Measurements from ENCODE around the gene PLSCR4.
"Not testable (repeated sequence)": the region's sequence is repeated elsewhere in the genome, so short reads cannot be mapped to it uniquely, and the experiment has no call there.

PLSCR4 gene, protein sequence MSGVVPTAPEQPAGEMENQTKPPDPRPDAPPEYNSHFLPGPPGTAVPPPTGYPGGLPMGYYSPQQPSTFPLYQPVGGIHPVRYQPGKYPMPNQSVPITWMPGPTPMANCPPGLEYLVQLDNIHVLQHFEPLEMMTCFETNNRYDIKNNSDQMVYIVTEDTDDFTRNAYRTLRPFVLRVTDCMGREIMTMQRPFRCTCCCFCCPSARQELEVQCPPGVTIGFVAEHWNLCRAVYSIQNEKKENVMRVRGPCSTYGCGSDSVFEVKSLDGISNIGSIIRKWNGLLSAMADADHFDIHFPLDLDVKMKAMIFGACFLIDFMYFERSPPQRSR

DNA sequence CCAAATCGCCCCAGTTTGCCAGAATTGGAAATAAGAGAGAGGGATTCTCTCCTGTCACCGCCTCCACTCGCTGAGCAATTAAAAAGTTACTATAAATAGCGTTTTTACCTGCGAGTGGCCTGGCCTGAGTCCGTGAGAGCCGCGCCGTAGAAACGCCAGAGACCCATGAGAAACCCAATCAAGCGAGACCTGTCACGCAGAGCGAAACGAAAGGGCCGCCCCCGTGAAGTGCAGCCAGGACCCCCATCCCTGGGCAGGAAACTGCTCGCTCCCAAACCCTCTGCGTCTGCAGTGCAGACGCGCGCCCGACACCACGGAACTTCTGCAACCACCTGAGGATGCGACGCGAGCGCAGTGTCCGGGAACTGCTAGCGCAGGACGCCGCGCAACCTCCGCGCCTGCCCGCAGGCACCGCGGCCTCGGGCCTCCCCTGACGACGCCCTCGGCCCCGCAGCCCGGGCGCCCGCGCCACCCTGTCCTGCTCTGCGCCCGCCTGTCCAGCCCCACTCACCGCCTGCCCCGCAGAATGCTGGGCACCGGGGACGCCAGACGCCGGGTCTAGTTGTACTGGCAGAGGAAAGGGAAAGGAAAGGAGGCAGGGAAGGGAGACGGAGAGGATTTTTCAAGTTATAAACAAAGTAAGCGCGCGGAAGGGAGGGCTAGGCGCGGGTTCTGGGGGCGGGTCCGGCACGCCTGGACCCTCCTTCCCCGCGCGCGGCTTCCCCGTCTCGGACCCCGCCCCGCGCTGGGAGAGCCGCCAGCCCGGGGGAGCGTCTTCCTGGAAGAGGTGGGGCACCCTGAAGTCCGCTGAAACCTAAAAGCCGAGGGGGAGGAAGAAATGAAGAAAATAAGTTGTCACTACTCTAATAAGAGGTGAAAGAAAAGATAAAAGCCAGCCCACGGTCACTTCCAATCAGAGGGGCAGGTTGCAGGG is at the start of gene PLSCR4:
PLSCR4 (minus strand) TSS at position 657 of the 934 bp plus-strand sequence. CDS start 29,034 bp downstream, outside the sequence.
- no peak for DNase-seq

DNA sequence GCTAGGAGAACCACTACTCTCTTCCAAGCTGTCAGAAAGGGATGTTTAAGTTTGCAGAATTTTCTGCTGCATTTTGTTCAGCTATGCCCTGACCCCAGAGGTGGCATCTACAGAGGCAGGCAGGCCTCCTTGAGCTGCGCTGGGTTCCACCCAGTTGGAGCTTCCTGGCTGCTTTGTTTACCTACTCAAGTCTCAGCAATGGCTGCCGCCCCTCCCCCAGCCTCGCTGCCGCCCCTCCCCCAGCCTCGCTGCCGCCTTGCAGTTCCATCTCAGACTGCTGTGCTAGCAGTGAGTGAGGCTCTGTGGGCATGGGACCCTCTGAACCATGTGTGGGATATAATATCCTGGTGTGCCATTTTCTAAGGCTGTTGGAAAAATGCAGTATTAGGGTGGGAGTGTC is 42.5 kb upstream of the PLSCR4 start:
- DNase-seq: not testable (repeated sequence)

DNA sequence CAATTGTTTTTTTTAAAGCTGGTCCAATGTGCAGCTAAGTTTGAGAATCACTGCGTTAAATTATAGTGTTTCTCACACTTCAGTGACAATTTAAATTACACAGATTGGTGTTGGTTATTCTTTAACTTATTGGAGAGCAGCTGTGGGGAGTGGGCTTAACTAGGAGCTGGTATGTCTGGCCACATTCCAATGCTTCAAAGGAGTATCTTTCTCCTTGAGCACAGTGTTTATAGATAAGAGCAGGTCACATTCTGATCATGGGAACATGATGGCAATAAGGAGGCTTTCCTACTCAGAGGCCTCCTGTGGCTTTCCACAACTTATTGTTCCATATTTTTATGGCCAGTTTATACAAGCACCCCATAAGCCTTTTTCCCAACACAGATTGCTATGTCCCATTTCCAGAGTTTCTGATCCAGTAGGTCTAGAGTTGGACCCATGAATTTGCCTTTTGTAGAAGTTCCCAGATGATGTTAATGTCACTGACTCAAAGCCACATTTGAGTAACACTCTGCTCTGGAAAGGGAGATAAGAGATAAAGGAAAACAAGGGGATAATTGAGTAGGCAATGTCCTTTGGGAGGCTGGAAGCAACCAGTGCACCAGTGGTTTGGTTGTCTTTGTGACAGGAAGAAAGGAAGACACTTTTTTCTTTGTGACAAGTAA is 33.0 kb upstream of the PLSCR4 start:
- no peak for DNase-seq

DNA sequence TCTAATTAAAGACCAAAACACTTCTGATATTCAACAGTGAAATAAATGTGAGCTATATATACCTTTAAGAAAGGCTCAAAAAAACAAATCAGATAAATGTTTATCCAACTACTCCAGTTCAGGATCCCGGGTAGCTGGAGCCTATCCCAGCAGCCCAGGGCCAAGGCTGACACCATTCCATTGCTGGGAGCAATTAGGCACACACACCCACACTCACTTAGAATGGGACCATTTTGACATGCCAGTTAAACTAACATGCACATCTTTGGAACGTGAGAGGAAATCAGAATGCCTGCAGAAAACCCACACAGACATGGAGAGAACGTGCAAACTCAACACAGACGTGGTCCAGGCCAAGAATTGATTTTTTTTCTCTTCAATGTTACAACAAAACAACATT is 30.0 kb upstream of the PLSCR4 start:
- no peak for DNase-seq

DNA sequence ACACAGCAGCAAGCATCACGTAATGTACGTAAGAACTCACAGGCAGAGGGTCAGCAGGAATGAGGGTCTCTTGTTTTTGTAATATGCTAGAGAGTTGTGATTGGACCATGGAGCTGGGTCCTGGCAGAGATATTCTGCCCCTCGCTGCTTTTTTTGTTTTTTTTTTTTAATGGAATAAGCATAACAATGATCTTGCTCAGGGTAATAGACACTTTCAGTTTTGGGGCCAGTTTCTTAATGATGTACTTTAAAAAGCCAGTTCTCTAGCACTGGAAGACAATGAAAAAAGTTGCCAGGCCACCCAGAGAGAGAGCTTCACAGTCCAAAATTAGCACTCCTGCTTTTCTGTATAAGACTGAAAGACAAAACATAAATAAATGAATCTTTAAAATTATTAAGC is 29.0 kb upstream of the PLSCR4 start:
- DNase-seq: no peak

DNA sequence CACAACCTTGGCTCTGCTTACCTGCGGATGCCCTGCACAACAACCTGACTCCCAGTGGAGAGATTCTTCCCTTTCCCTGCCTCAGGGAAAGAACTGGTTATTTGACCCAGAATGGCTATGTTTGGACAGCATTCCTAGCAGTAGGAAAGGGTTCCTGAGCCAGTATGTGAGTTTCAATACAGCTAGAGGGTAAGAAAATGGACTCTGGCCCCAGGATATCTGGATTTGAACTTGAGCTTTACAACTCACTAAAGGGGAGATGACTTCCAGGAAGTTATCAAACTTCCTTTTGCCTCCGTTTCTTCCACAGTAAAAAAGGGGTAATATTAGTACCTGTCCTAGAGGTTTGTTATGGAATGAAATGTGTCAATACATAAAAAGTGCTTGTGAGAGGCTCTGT is 28.1 kb upstream of the PLSCR4 start:
- no peak for DNase-seq

DNA sequence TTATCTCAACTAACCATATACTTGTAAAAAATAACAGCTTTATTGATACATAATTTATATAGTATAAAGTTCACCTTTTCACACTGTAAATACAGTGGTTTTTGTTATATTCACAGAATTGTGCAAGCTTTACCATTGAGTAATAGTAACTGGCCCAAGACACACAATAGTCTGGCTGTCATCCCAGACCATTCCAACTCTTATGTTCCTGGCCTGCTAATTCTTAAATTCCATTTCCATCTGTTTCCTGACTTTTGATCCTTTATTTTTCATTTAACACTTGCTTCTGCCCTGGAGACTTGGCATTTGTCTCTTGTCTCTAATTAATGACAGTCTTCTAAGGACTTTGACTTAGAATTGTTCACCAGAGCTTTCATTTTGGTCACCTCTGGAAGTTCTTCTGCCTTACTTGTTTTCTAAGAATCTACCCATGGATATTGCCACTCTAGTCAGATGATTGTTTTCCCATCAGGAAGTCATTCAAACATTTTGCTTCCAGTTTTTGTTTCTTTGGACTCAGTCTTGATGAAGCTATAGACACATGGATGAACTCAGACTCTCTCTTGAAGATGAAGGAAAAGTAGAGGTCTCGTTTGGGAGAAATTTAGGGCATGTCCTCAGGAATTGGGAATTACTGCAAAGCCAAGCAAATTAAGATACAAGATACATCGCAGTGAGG is 27.2 kb upstream of the PLSCR4 start:
- DNase-seq: no peak

DNA sequence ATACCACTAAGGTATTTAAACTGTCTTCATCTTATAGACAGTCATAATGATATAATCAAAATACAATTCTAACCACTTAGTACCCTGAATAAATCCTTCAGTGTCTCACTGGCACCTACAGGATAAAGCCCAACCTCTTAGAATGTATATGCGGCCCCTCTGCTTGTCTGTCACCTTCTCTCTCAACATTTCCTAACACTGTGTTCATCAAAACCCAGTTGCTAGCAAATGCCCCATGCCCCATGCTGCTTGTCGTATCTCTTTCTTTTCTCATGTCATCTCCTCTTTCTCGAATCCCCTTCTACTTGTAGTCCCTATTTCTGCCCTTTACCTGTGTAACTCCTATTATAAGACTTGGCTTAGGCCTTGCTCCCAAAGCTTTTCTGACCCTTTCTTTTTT is 24.6 kb upstream of the PLSCR4 start:
- no peak for DNase-seq

DNA sequence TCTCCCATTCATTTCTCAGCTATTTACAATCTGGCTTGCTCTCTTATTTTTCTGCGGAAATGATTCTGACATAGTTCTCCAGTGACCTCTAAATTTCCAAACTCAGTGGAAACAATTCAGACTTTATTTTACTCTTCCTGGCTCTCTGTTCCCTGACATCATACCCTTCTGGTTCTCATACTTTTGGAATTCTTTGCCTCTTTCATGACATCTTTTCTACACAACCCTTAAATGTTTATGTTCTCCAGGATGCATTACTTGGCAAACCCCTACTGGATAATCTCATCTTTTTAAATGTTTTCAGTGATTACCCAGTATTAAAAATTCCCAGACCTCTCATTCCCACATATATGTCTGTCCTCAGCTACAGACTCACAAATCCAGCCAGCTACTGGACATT is 23.9 kb upstream of the PLSCR4 start:
- no peak for DNase-seq

DNA sequence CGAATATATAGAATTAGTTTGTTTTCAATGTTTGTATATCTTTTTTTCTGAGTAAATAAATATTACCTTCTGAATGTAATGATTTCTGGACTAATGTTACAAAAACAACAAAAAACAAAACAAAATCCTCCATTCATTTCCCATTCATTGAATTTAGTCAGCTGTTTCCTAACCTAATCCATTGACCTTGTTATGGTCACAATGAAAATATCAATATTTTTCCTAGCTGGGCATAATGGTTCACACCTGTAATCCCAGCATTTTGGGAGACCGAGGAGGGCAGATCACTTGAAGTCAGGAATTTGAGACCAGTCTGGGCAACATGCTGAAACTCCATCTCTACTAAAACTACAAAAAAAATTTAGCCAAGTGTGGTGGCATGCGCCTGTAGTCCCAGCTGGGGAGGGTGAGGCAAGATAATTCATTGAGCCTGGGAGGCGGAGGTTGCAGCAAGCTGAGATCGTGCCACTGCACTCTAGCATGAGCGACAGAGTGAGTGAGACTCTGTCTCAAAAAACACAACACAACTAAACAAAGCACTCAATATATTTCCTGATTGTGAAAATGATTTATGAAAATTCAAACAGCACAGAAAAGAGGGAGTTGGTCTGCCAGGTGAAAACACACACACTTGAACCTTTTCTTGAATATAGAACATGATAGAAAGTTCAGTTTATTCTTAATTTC is 23.0 kb upstream of the PLSCR4 start:
- DNase-seq: no peak

DNA sequence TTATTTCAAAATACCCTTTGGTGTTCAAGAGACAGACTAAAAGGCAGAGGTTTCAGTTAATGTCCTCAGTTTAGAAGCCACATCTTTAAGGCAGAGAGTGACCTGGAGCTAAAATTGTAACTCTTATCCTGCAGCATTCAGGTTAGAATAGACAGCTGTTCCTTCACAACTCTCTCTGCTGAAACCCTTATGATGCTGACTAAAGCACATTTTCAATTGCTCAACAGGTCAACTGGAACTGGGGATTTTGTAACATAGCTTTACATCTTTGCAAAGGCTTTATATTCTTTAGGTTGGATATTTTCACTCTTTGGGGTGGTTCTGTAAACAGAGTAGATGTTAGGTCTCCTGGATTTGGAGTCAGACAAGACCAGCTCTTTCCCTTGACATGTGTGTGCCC is 20.3 kb upstream of the PLSCR4 start:
- DNase-seq: no peak

DNA sequence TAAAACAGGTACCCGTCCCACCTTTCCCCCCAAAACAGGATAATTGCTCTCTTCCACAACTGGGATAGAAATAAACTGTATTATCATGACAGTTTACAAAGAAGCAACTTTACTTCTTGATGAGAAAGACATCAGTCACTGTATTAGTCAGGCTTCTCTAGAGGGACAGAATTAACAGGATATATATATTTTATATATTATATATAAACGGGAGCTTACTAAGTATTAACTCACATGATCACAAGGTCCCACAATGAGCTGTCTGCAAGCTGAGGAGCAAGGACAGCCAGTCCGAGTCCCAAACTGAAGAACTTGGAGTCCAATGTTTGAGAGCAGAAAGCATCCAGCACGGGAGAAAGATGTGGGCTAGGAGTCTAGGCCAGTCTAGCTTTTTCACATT is 18.4 kb upstream of the PLSCR4 start:
- DNase-seq: no peak

DNA sequence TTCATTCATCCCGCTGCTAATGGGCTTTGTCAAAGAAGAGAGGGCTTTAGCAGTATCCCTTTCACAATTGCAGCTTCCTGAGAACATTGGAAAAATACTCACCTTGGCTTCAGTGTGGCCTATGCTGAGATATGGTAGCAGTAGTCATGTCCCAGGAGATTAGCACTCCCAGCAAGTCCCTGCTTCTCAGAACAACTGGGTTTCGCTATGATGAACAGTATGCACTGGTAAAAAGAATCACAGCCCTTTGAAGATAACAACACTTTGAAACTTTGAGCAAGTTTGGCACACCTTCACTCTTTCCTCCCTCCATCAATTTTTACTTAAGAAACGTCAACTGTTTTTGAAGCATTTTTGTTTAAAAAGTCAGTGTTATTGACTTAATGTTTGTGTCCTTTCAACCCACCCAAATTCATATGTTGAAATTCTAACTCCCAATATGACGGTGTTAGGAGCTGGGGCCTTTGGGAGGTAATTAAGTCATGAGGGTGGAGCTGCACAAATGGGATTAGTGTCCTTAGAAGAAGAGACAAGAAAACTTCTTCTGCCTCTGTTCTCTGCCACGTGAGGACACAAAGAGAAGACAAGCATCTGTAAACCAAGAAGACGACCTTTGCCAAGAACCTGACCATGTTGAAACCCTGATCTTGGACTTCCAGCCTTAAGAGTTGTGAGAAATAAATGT is 17.8 kb upstream of the PLSCR4 start:
- no peak for DNase-seq

DNA sequence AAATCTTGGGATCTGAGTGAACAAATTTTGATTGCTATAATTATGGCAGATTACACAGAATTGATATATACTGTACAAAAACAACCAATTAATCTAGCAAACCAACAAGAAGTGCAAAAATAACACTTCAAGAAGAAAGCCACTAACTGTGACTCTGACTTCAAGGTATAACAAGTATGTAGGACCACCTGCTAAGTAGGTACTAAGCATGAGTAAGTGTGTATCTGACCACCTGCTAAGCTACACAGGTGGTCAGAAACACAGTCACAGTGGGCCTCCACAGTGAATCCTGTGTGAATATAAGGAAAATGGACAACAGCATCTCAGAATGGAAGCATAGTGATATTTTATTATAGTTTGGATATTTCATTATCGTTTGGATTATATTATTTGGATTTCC is 14.8 kb upstream of the PLSCR4 start:
- DNase-seq: no peak

DNA sequence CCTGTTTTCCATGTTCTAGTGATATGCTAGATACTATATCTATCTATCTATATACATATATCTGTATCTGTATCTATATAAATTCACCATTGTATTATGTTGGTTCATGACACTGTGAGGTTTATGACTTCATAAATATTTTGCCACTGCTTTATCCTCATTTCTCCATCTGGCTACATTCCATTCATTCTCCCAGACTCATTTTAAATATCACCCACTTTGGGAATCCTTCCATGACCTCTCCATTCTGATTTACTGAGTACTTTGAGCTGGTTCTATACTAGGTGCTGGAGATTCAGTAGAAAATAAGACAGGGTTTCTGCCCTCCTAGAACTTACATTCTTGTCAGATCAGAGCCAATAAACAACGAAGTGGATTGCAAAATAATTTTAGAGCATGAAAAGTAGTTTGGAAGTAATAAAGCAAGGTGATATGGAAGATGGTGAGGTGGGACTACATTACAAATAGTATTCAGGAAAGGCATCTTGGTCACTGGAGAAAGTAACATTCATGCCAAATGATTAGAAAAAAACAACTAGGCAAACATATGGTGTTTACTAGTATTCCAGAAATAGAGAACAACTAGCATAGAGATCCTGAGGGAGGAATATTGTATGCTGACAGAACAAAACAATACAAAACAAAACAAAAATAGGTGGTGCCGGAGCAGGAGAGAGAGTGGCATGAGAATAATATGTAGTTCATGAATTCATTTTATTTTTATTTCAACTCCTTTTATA is 11.6 kb upstream of the PLSCR4 start:
- no peak for DNase-seq

DNA sequence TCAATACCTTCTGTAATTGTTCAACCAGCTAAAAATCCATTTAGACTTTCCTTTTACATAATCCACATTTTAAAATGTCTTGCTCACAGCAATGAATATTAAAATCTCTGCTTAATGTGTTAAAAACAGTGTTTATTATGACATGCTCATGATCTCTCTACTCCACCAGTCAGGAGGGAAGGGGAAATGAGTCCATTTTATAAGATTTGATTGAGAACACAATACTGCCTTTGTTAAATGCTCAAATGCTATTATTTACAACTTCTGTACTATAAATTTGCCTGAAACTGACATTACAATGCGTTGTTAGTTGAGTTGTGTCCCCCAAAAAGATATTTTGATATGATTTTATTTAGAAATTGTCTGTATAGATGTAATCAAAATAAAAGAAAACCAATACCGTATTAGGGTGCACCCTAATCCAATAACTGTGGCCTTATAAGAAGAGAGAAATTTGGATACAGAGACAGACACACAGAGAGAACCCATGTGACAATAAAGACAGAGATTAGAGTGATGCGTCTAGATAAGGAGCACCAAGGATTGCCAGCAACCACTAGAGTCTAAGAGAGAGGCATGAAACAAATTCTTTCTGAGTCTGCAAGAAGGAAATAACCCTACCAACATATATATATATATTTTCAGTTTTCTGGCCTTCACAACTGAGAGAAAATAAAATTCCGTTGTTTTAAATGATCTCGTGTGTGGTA is 9.1 kb upstream of the PLSCR4 start:
- DNase-seq: no peak

DNA sequence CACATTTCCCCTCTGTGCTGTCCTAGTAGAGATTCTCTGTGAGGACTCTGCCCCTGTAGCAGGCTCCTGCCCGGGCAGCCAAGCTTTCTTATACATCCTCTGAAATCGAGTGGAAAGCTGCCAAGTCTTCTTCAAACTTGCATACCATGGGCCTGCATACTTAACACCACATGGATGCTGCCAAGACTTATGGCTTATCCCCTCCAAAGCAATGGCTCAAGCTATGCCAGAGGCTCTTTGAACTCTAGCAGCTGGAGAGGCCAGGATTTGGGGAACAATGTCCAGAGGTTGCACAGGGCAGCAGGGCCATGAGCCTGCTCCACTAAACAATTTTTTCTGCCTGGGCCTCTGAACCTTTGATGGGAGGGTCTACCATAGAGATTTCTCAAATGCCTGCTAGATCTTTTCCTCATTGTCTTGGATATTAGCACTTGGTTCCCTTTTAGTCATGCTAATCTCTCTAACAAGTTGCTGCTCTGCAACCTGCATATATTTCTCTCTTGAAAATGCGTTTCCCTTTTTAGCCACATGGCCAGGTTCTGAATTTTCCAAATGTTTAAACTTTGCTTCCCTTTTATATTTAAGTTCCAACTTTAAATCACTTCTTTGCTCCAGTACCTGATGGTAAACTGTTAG is 6.1 kb upstream of the PLSCR4 start:
- no peak for DNase-seq

DNA sequence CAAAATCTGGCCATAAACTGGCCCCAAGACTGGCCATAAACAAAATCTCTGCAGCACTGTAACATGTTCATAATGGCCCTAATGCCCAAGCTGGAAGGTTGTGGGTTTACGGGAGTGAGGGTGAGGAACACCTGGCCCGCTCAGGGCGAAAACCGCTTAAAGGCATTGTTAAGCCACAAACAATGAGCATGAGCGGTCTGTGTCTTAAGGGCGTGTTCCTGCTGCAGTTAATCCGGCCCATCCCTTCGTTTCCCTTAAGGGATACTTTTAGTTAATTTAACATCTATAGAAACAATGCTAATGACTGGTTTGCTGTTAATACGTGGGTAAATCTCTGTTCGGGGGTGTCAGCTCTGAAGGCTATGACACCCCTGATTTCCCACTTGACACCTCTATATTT is 1.5 kb upstream of the PLSCR4 start:
- not testable (repeated sequence) for DNase-seq

DNA sequence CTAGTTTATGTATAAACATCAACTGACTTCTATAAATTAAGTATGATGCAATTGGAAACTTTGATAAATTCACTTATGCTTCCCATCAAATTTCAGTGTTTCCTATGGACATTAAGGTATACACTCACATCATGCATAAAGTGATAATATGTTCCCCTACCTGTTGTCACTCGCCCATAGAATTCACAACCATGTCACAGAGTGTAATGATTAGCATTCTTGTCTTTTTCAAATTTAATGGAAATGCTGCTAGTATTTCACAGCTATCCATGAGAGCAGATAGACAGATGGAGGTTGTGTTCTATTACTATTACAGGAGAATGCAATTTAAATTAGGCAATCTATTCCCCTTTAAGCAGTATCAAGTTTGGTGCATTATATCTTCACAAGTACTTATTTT is 984 bp downstream of the PLSCR4 start:
- no peak for DNase-seq

DNA sequence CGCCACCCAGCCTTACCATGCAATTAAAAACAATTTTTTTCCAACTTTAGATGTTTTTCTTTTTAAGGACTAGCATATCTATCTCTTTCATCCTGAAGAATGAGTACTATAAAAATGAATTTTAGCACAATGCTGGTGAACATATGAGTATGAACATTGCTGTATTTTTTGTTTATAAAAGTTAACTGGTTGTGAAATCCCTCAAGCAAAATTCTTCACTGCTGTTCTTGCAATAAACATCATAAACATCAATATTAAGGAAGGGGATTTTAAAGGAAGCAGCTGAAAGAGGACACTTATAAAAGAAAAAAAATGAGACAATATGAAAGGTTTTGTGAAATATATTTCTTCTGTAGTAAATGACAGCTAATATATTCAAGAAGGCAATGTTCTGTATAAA is 3.0 kb downstream of the PLSCR4 start:
- DNase-seq: no peak

Data from NCI-H748 treated with DMSO at 0.1 percent for 48 hours (cell line).